PC-3 (cell line): Measurements from ENCODE around the gene FAM171A1.

Experiments used
- CTCF ChIP-seq: fragments of 300-600 bp; sonication (generic); conservative IDR thresholded peaks from 2 replicates; pipeline ENCODE4 v1.5.1; 2017; ENCODE audit warnings: antibody characterized with exemption, low read depth, mild to moderate bottlenecking, low read length
- EZH2 ChIP-seq: fragments of 300-600 bp; sonication (generic); IDR thresholded peaks from one replicate; pipeline ENCODE4 v1.6.1; 2017; ENCODE audit warnings: antibody characterized with exemption, mild to moderate bottlenecking, low read length; ENCODE audit not compliant: unreplicated experiment

- no peak for TF ChIP-seq CTCF
- TF ChIP-seq EZH2, result no peak
These were observed 54.9 kb downstream of the FAM171A1 start for GRCh38 chr10:15316145-15316544.
